Activated CD4-positive, alpha-beta T cell treated with anti-CD3 and anti-CD28 coated beads for 36 hours (primary cell): ENCODE data around the gene SHPK. TPM values are rescaled to one million over a fixed set of nuclear protein-coding genes. Genes with fewer than 3 reads are reported as not detected.

ENCODE experiments used
- ATAC-seq: fragments of 200-7000 bp; cut with Tn5 transposase; one replicate; pipeline ENCODE4 v1.10.0; 2021; ENCODE audit warnings: mild to moderate bottlenecking, moderate library complexity
- CTCF ChIA-PET: fragments of 350-600 bp; sonication (Branson Sonifier 250); formaldehyde crosslinking; loops from one replicate; lab custom pipeline; 2021; ENCODE audit warnings: antibody characterized with exemption; lab: Charles Lee
- POLR2A ChIA-PET: fragments of 350-600 bp; sonication (Branson Sonifier 250); formaldehyde crosslinking; loops from one replicate; lab custom pipeline; 2021; ENCODE audit warnings: antibody characterized with exemption, inconsistent platforms; lab: Charles Lee
- DNase-seq: peaks from one replicate; pipeline ENCODE4 v3.0.0-alpha.2; 2020
- H3K27ac Mint-ChIP-seq: one replicate; pipeline ENCODE4 v1.8.0; 2021; ENCODE audit warnings: mixed read lengths
- H3K27me3 Mint-ChIP-seq: one replicate; pipeline ENCODE4 v1.8.0; 2021; ENCODE audit warnings: mixed read lengths
- H3K36me3 Mint-ChIP-seq: one replicate; pipeline ENCODE4 v1.8.0; 2021; ENCODE audit warnings: low read depth, mixed read lengths
- H3K4me1 Mint-ChIP-seq: one replicate; pipeline ENCODE4 v1.8.0; 2021; ENCODE audit warnings: mixed read lengths
- H3K4me3 Mint-ChIP-seq: one replicate; pipeline ENCODE4 v1.8.0; 2021; ENCODE audit warnings: mild to moderate bottlenecking, moderate library complexity, mixed read lengths
- H3K9me3 Mint-ChIP-seq: one replicate; pipeline ENCODE4 v1.8.0; 2021; ENCODE audit warnings: low read depth, mixed read lengths
- intact Hi-C, 2 experiments: fragments of 100-400 bp; cut with DNase I in 1 of 2; cut with micrococcal nuclease in 1 of 2; formaldehyde crosslinking; loops; one replicate each; pipeline versions ENCODE4 v1.14.2 to v1.15.1; 2022 to 2024; cut with DNase I, micrococcal nuclease
- total RNA-seq, 2 experiments: library from RNA; stranded (reverse); gene quantifications; one replicate each; pipeline ENCODE4 v1.2.3, GENCODE V29; 2021

SHPK gene
- total RNA-seq, 2 experiments from 2014 or later = 12.5 to 15.0 TPM

DNA sequence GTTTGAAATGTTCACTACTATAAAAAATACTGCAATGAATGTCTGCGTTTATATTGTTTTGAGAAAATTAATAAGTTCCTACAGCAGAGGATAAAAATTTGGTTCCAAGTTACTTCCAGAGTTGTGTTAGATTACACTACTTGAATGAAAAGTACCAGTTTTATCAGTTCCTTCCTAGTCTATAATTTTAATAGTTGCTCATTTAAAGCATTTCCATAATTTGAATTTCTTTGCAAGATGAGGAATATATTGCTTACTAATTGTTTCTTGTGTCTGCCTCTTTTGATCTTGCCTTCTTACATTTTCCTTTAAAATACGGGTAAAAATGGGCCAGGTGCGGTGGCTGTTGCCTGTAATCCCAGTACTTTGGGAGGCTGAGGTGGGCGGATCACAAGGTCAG lies 36.5 kb upstream of the SHPK start:
- H3K9me3 Mint-ChIP-seq = no peaks in the 10 kb centered on the region
- ChIA-PET CTCF (no interaction called here), POLR2A (no interaction called here)

GRCh38 chr17:3669548-3669947 lies 33.5 kb upstream of the SHPK start:
- Mint-ChIP-seq H3K36me3 (peaks cover 14% of the 10 kb centered on the region), H3K4me1 (peaks cover 21% of the 10 kb centered on the region), H3K27me3 (no peaks in the 10 kb centered on the region), H3K4me3 (peak overlapping the region; percentile 97), H3K9me3 (no peaks in the 10 kb centered on the region), H3K27ac (peak overlapping the region; percentile 94)
- intact Hi-C loops = loop anchor here in 1 of 2 experiments (1.0 kb wide), 1 partner anchor 25 kb away; no protein-coding TSS in a partner anchor
- DNase-seq = no peak
- no peak for ATAC-seq
- POLR2A ChIA-PET = interaction anchor here (1.2 kb wide), 1 partner anchor 41 kb away, joined by 5 read pairs; no protein-coding TSS in a partner anchor
- CTCF ChIA-PET = interaction anchor here (1.0 kb wide), 2 partner anchors 26 to 53 kb away, joined by 3 to 4 read pairs; partner anchors contain the start of gene P2RX5

More for the DNA sequence above, 36.5 kb upstream of the SHPK start:
- peaks cover 15% of the 10 kb centered on the region for H3K36me3 Mint-ChIP-seq
- H3K4me1 Mint-ChIP-seq = peaks cover 17% of the 10 kb centered on the region
- intact Hi-C loops = no loop called here
- no peak for DNase-seq
- no peaks in the 10 kb centered on the region for H3K27me3 Mint-ChIP-seq
- no peak overlapping the region for H3K4me3 Mint-ChIP-seq
- no peak overlapping the region for H3K27ac Mint-ChIP-seq
- ATAC-seq = no peak

DNA sequence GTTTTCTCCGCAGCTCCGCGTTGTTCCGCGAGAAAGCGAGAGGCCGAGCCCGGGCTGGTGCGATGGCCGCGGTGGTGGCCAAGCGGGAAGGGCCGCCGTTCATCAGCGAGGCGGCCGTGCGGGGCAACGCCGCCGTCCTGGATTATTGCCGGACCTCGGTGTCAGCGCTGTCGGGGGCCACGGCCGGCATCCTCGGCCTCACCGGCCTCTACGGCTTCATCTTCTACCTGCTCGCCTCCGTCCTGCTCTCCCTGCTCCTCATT lies 33.0 kb upstream of the SHPK start:
- peaks cover 21% of the 10 kb centered on the region for H3K4me1 Mint-ChIP-seq
- H3K4me3 Mint-ChIP-seq = peak overlapping the region; percentile 97
- H3K36me3 Mint-ChIP-seq = peaks cover 14% of the 10 kb centered on the region
- ChIA-PET CTCF (no interaction called here), POLR2A (interaction anchor here (0.6 to 0.9 kb wide), 2 partner anchors 51 to 176 kb away, joined by 3 to 4 read pairs; no protein-coding TSS in a partner anchor)
- H3K27ac Mint-ChIP-seq = peak overlapping the region; percentile 94
- ATAC-seq (no peak), DNase-seq (no peak)
- intact Hi-C loops = loop anchor here in 1 of 2 experiments (1.0 kb wide), 1 partner anchor 25 kb away; no protein-coding TSS in a partner anchor
- no peaks in the 10 kb centered on the region for H3K27me3 Mint-ChIP-seq
- H3K9me3 Mint-ChIP-seq = no peaks in the 10 kb centered on the region

DNA sequence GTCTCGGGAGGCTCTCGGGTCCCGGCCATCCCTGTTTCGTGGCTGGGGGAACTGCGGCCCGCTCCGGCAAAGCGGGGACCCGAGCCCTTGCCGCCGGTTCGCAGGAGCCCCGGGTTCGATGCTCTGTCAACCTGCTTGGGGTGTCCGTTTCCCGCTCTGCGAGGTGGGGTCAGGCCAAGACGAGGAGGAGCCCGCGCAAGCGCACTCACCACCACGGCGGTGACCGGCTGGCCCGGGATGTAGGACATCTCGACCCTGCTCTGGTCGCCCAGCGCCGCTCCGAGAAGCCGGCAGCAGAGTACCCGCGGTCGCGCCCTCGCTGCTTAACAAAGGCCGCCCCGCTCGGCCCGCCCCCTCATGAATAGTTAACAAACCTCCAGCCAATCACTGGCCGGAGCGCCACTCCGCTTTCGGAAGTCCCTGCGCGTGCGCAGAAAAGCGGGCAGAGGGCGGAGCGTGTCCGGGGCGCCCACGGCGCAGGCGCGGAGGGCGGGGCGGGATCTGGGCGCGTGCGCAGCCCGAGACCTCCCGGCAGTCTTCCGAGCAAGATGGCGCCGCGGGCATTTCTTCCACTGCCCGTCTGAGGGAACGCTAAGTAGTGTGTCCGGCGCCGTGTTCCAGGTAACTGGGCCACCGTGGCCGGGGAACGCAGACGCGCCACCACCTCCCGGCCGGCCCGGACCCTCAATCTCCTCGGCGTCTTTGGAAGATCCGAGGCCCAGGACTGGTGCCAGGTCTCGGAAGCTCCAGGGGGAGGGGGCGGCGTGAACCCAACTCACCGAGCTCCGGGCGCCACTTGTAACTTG lies 32.4 kb upstream of the SHPK start, which contains the start of the genes EMC6 and TAX1BP3:
TSS of gene EMC6 (plus strand) at position 534 of the 806 bp plus-strand sequence. CDS start 335 bp downstream, outside the sequence.
TSS of gene TAX1BP3 (minus strand) at position 300 of the 806 bp plus-strand sequence. CDS start at position 248, 52 bp downstream.
- peak within 1 kb of the TSS; percentile 94 for H3K27ac Mint-ChIP-seq
- H3K4me1 Mint-ChIP-seq = peaks cover 21% of the 10 kb centered on the region
- DNase-seq (peak; percentile 99), ATAC-seq (peak; percentile 94)
- H3K9me3 Mint-ChIP-seq = no peaks in the 10 kb centered on the region
- ChIA-PET CTCF (interaction anchor here (1.2 kb wide), 1 partner anchor 32 kb away, joined by 3 read pairs; the partner anchor contains the start of genes CTNS and SHPK), POLR2A (interaction anchor here (0.6 to 0.9 kb wide), 2 partner anchors 51 to 177 kb away, joined by 3 to 4 read pairs; no protein-coding TSS in a partner anchor)
- H3K4me3 Mint-ChIP-seq = peak within 1 kb of the TSS; percentile 97
- H3K27me3 Mint-ChIP-seq = no peaks in the 10 kb centered on the region
- intact Hi-C loops = loop anchor here (1.0 kb wide), 10 partner anchors 26 to 957 kb away; partner anchors contain the start of genes CTNS (in 2 of the 2), SHPK (in 2 of the 2), CAMKK1 (in 1 of the 2) and CLUH (in 1 of the 2)
- H3K36me3 Mint-ChIP-seq = peaks cover 14% of the 10 kb centered on the region

- Mint-ChIP-seq H3K36me3 (peaks cover 14% of the 10 kb centered on the region), H3K4me3 (peak overlapping the region; percentile 97), H3K4me1 (peaks cover 21% of the 10 kb centered on the region), H3K27ac (peak overlapping the region; percentile 31), H3K27me3 (no peaks in the 10 kb centered on the region), H3K9me3 (no peaks in the 10 kb centered on the region)
- CTCF ChIA-PET = interaction anchor here (0.6 to 1.2 kb wide), 2 partner anchors 31 to 104 kb away, joined by 3 read pairs; partner anchors contain the start of genes CTNS and SHPK
- intact Hi-C loops = loop anchor here (1.0 kb wide), 9 partner anchors 31 to 956 kb away; partner anchors contain the start of genes CTNS (in 2 of the 2), SHPK (in 2 of the 2), CAMKK1 (in 1 of the 2) and CLUH (in 1 of the 2)
- DNase-seq (peak; percentile 39), ATAC-seq (no peak)
- POLR2A ChIA-PET = interaction anchor here (0.8 kb wide), 1 partner anchor 133 kb away, joined by 3 read pairs; no protein-coding TSS in a partner anchor
Measured at GRCh38 chr17:3667366-3668278, 31.6 kb upstream of the SHPK start.

DNA sequence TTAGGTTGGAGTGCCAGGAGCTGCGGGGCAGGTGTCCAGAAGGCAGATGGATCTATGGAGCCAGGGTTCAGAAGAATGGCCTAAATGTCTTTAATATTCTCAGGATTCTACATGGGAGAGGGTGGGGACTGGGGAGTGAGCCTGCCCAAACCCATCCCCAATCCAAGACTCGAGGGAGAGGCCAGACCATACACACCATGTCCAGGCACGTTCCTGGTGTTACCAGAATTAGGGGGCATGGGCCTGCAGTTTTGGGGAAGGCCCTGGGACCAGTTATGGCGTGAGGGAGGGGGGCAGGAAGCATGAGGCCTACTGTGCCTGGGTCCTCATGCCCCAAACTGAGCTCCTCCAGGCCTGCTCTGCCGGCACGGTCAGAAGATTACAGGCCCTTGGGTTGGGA lies 30.5 kb upstream of the SHPK start:
- H3K27ac Mint-ChIP-seq = no peak overlapping the region
- POLR2A ChIA-PET = interaction anchor here (0.6 kb wide), 2 partner anchors 26 to 125 kb away, joined by 3 to 9 read pairs; no protein-coding TSS in a partner anchor
- no peaks in the 10 kb centered on the region for H3K9me3 Mint-ChIP-seq
- H3K27me3 Mint-ChIP-seq = no peaks in the 10 kb centered on the region
- intact Hi-C loops = no loop called here
- H3K36me3 Mint-ChIP-seq = peaks cover 11% of the 10 kb centered on the region
- CTCF ChIA-PET = interaction anchor here (0.6 to 1.0 kb wide), 2 partner anchors 18 to 988 kb away, joined by 3 read pairs; no protein-coding TSS in a partner anchor
- no peak for DNase-seq
- H3K4me3 Mint-ChIP-seq = peak overlapping the region; percentile 5
- ATAC-seq = no peak
- H3K4me1 Mint-ChIP-seq = peaks cover 17% of the 10 kb centered on the region

DNA sequence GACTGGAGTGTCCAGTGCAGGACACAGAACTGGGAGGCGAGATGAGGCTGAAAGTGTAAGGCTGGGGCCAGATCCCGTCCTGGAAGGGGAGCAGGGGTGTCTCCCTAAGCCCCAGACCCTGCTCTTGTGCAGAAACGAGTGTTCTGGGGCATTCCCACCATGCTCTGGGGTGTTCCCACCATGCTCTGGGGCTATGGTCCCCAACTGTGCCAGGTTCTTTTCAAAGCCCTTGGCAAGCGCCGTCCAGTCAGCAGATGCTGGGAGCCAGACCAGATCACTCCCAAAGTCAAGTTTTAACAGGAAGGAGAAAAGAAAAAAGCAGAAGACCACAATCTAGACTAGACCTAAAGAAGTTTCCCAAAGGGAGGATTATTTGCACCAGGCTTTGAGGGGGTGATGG lies 29.8 kb upstream of the SHPK start:
- ATAC-seq (no peak), DNase-seq (no peak)
- H3K36me3 Mint-ChIP-seq = peaks cover 9% of the 10 kb centered on the region
- H3K9me3 Mint-ChIP-seq = no peaks in the 10 kb centered on the region
- no peaks in the 10 kb centered on the region for H3K27me3 Mint-ChIP-seq
- H3K4me1 Mint-ChIP-seq = peaks cover 16% of the 10 kb centered on the region
- intact Hi-C loops = no loop called here
- no peak overlapping the region for H3K4me3 Mint-ChIP-seq
- ChIA-PET CTCF (no interaction called here), POLR2A (no interaction called here)
- no peak overlapping the region for H3K27ac Mint-ChIP-seq

- DNase-seq (no peak), ATAC-seq (no peak)
- H3K27ac Mint-ChIP-seq = no peak overlapping the region
- H3K4me3 Mint-ChIP-seq = no peak overlapping the region
- intact Hi-C loops = no loop called here
- POLR2A ChIA-PET = no interaction called here
- no peaks in the 10 kb centered on the region for H3K9me3 Mint-ChIP-seq
- peaks cover 5% of the 10 kb centered on the region for H3K4me1 Mint-ChIP-seq
- H3K36me3 Mint-ChIP-seq = no peaks in the 10 kb centered on the region
- no peaks in the 10 kb centered on the region for H3K27me3 Mint-ChIP-seq
- CTCF ChIA-PET = interaction anchor here (0.9 kb wide), 1 partner anchor 183 kb away, joined by 3 read pairs; no protein-coding TSS in a partner anchor
Measured at GRCh38 chr17:3663102-3664011, 27.3 kb upstream of the SHPK start.

DNA sequence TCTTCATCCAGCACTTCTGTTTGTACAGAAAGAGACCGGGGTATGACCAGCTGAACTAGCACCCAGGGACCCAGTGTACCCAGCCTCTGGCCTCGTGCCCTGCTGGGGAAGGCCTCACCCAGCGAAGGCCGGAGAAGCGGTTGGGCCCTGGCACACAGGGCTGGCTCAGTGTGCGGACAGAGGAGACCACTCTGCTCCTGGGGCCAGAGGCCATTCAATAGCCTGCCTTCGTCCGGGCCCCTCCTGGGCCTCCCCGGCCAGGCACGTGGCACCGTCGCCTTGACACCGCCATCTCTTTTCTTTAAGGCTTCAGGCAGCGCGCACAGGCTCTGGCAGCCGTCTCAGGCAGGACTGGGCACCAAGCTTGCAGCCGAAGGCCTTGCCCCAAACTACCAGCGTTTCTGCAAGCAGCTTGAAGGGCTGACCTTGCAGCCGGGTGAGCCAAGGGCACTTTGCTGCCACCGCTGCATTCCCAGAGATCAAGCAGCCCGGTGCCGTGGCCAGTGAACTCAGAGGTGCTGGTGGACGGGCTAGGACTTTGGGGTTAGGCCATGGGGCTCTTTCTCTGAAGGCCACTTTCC lies 24.4 kb upstream of the SHPK start:
- ChIA-PET CTCF (no interaction called here), POLR2A (no interaction called here)
- intact Hi-C loops = no loop called here
- no peaks in the 10 kb centered on the region for H3K27me3 Mint-ChIP-seq
- no peak for DNase-seq
- ATAC-seq = no peak
- no peaks in the 10 kb centered on the region for H3K4me1 Mint-ChIP-seq
- H3K9me3 Mint-ChIP-seq = no peaks in the 10 kb centered on the region
- H3K36me3 Mint-ChIP-seq = no peaks in the 10 kb centered on the region
- H3K27ac Mint-ChIP-seq = no peak overlapping the region
- H3K4me3 Mint-ChIP-seq = no peak overlapping the region
